Choroid plexus epithelial cell (primary cell): Measurements from ENCODE around the gene NDRG3.

Experiments
- DNase-seq: peaks from one replicate; pipeline ENCODE4 v3.0.0-alpha.2; 2010; ENCODE audit warnings: low read depth
- H3K4me3 ChIP-seq: 2 replicates; pipeline ENCODE4 v1.5.1; 2011; ENCODE audit warnings: low read depth, mild to moderate bottlenecking, control low read depth, low read length, moderate library complexity
- TF ChIP-seq, protein P1 (sequence below): conservative IDR thresholded peaks from 2 replicates; pipeline ENCODE4 v1.5.1; 2011; ENCODE audit warnings: low read depth, mild to moderate bottlenecking, control low read depth, inconsistent platforms, low read length, moderate library complexity

NDRG3 gene

GRCh38 chr20:36760647-36761046 is 14.8 kb upstream of the NDRG3 start:
- TF ChIP-seq, protein P1, sequence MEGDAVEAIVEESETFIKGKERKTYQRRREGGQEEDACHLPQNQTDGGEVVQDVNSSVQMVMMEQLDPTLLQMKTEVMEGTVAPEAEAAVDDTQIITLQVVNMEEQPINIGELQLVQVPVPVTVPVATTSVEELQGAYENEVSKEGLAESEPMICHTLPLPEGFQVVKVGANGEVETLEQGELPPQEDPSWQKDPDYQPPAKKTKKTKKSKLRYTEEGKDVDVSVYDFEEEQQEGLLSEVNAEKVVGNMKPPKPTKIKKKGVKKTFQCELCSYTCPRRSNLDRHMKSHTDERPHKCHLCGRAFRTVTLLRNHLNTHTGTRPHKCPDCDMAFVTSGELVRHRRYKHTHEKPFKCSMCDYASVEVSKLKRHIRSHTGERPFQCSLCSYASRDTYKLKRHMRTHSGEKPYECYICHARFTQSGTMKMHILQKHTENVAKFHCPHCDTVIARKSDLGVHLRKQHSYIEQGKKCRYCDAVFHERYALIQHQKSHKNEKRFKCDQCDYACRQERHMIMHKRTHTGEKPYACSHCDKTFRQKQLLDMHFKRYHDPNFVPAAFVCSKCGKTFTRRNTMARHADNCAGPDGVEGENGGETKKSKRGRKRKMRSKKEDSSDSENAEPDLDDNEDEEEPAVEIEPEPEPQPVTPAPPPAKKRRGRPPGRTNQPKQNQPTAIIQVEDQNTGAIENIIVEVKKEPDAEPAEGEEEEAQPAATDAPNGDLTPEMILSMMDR, result no peak
- no peak for DNase-seq

DNA sequence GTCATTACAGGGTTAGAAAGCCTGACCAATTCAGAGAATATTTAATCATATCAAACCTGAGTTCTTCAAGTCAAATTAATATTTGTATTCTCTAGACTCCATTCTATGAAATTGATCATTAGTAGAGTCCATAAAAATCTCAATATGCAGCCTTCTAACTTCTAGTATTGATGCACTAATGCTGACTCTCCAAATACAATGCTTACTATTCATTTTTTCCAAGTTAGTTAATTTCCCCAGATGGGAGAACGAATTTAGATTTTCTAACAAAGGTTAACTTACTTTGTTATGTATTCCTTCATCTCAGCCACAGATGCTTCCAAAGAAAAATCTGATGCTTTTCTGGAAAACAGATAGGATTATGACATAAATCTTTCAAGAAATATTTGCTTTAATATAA is 12.4 kb upstream of the NDRG3 start:
- no peak overlapping the region for H3K4me3 ChIP-seq
- TF ChIP-seq, protein P1, result no peak
- DNase-seq, result no peak

More at GRCh38 chr20:36760647-36761046, 14.8 kb upstream of the NDRG3 start:
- no peak overlapping the region for H3K4me3 ChIP-seq

DNA sequence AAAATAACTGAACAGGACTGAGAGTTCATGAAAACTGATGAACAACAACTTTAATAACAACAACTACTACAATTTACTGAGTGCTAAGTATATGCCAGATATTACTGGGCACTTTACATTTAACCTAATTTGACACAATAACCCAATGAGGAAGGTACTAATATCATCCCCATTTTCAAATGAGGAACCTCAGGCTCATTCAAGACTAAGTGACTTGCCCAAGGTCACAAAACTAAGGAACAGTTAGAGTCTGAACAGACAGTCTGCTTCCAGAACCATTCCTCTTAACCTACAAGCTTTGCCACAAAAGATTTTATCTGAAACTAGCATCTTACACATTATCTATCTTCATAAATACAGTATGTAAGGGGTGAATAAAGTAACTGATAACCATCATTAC is 10.6 kb upstream of the NDRG3 start:
- DNase-seq, result no peak
- no peak overlapping the region for H3K4me3 ChIP-seq
- TF ChIP-seq, protein P1, result no peak

- DNase-seq, result peak; percentile 93
- TF ChIP-seq, protein P1, result peak; percentile 95
Observed at GRCh38 chr20:36754656-36755222, 8.8 kb upstream of the NDRG3 start.

DNA sequence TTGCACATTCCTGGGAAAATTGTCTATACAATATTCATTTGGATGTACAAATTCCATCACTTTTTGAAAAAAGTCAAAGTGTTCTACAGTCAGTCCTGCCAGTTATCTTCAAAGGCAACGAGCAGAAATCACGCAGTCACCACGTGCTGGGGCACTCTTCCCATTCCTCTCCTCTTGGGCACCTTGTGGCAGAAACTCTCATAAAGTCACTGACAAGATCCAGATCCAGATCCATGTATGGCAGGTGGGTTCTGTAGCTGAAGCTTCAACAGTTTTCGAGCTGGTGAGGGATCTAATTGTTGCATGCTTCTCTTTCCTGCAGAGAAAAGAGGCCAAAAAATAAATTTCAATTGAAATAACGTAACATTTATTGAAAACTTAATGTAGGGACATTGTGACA is 6.7 kb upstream of the NDRG3 start:
- H3K4me3 ChIP-seq, result no peak overlapping the region
- TF ChIP-seq, protein P1, result no peak
- DNase-seq, result no peak

More at GRCh38 chr20:36754656-36755222, 8.8 kb upstream of the NDRG3 start:
- H3K4me3 ChIP-seq, result no peak overlapping the region

- TF ChIP-seq, protein P1, result peak; percentile 12
- peak; percentile 16 for DNase-seq
- peak overlapping the region; percentile 76 for H3K4me3 ChIP-seq
Observed at GRCh38 chr20:36745234-36745926, 510 bp downstream of the NDRG3 start.

- H3K4me3 ChIP-seq, result peak overlapping the region; percentile 36
- TF ChIP-seq, protein P1, result no peak
- DNase-seq, result no peak
Observed at GRCh38 chr20:36744764-36745191, 1.1 kb downstream of the NDRG3 start.
